ENCODE measurements around the gene MORC3. TPM values are rescaled to one million over a fixed set of nuclear protein-coding genes. Genes with fewer than 3 reads are reported as not detected.
"Not testable (repeated sequence)": the region's sequence is repeated elsewhere in the genome, so short reads cannot be mapped to it uniquely, and the experiment has no call there.

MORC3 gene
- total and polyA plus RNA-seq, 2 donors (not counting 1 experiment from before 2014, with no cell fraction given): 44.9 to 104 TPM

DNA sequence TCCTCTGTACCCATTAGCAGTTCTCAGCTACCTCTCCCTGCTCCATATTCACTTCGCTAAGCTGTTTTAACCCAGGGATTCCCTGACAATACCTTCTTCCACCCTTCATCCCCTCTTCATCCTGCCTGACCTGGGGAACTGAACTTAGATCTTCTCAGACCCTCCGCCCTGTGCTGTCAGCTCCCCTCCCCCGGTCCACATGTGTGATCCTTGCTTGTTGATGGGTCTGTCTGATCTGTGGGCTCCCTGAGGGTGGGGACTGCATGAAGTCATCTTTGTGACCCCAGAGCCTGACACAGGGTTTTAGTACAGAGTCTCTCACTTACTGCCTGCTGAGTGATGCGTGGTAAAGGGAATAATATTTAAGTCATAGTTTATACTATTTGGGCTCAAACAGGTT, 77.0 kb downstream of the MORC3 start:
- CTCF ChIA-PET: no interaction called here
- Histone ChIP-seq H3K9ac (ENCODE audit: low read length) (no peak overlapping the region), H3K27me3 (replicated peaks in 1 of 4; ENCODE audit: control extremely low read depth in 1 of 4, control insufficient read depth in 3 of 4, insufficient read depth in 4 of 4, low read length in 3 of 4) (no peaks in the 10 kb centered on the region), H3K36me3 (replicated peaks in 1 of 2; ENCODE audit: control extremely low read depth in 1 of 2, control insufficient read depth in 1 of 2, extremely low read depth in 1 of 2, insufficient read depth in 2 of 2, low read length in 1 of 2) (no peaks in the 10 kb centered on the region), H3K4me3 (ENCODE audit: control extremely low read depth in 1 of 5, extremely low read depth in 1 of 5, insufficient read depth in 1 of 5, low read depth in 2 of 5, low read length in 4 of 5) (no peak overlapping the region), H3K9me3 (ENCODE audit: control extremely low read depth in 1 of 3, control insufficient read depth in 2 of 3, insufficient read depth in 1 of 3, low read length in 2 of 3) (peaks cover 0 to 12% (median 0%) of the 10 kb centered on the region in 3 donors), H3K79me2 (ENCODE audit: control insufficient read depth, insufficient read depth, low read length) (no peaks in the 10 kb centered on the region), H3K4me1 (ENCODE audit: control insufficient read depth in 2 of 2, insufficient read depth in 2 of 2, low read length in 2 of 2) (no peaks in the 10 kb centered on the region), H2AFZ (ENCODE audit: insufficient read depth, low read depth, low read length, poor library complexity, severe bottlenecking) (no peak overlapping the region), H4K20me1 (ENCODE audit: control insufficient read depth, insufficient read depth, low read length, poor library complexity, severe bottlenecking) (no peaks in the 10 kb centered on the region), H3K27ac (ENCODE audit: low read length in 2 of 2) (no peak overlapping the region), H3K4me2 (replicated peaks; ENCODE audit: low read depth, low read length, poor library complexity, severe bottlenecking) (no peak overlapping the region)
- intact Hi-C loops (cut with micrococcal nuclease): no loop called here
- no peak overlapping the region for H3K4me3 Mint-ChIP-seq
- ATAC-seq (ENCODE audit: low read depth): no peak
- no peaks in the 10 kb centered on the region for H3K27me3 Mint-ChIP-seq
- TF ChIP-seq EZH2 (IDR thresholded peaks at IDR 0.05; ENCODE audit: borderline replicate concordance, insufficient read depth, low read depth, low read length, poor library complexity, severe bottlenecking): no peak
- TF ChIP-seq, protein P1, sequence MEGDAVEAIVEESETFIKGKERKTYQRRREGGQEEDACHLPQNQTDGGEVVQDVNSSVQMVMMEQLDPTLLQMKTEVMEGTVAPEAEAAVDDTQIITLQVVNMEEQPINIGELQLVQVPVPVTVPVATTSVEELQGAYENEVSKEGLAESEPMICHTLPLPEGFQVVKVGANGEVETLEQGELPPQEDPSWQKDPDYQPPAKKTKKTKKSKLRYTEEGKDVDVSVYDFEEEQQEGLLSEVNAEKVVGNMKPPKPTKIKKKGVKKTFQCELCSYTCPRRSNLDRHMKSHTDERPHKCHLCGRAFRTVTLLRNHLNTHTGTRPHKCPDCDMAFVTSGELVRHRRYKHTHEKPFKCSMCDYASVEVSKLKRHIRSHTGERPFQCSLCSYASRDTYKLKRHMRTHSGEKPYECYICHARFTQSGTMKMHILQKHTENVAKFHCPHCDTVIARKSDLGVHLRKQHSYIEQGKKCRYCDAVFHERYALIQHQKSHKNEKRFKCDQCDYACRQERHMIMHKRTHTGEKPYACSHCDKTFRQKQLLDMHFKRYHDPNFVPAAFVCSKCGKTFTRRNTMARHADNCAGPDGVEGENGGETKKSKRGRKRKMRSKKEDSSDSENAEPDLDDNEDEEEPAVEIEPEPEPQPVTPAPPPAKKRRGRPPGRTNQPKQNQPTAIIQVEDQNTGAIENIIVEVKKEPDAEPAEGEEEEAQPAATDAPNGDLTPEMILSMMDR (IDR thresholded peaks at IDR 0.05): no peak
- no peak for DNase-seq
- no peaks in the 10 kb centered on the region for H3K9me3 Mint-ChIP-seq (ENCODE audit: insufficient read depth)
- 91% methylated on average over 4 of the region's 4 CpGs for WGBS (ENCODE audit: insufficient coverage)
- POLR2A ChIA-PET: no interaction called here
- no peak overlapping the region for H3K27ac Mint-ChIP-seq
- H3K4me1 Mint-ChIP-seq: no peaks in the 10 kb centered on the region

DNA sequence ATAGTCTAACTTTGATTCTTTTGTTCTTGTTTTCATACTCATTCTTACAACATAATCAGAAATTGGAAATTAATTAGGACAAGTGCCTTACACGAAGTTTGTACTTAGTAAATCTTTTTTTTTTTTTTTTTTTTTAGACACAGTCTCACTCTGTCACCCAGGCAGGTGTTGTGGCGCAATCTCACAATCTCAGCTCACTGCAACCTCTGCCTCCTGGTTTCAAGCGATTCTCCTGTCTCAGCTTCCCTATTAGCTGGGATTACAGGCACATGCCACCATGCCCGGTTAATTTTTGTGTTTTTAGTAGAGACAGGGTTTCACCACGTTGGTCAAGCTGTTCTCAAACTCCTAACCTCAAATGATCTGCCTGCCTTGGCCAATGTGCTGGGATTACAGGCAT, 77.6 kb downstream of the MORC3 start:
- no peak overlapping the region for H3K9ac ChIP-seq (ENCODE audit: low read length)
- DNase-seq (no peak), ATAC-seq (ENCODE audit: low read depth) (no peak)
- H3K4me2 ChIP-seq (replicated peaks; ENCODE audit: low read depth, low read length, poor library complexity, severe bottlenecking): no peak overlapping the region
- no peaks in the 10 kb centered on the region for H3K27me3 ChIP-seq (replicated peaks in 1 of 4; ENCODE audit: control extremely low read depth in 1 of 4, control insufficient read depth in 3 of 4, insufficient read depth in 4 of 4, low read length in 3 of 4)
- no peaks in the 10 kb centered on the region for H4K20me1 ChIP-seq (ENCODE audit: control insufficient read depth, insufficient read depth, low read length, poor library complexity, severe bottlenecking)
- WGBS (ENCODE audit: insufficient coverage): no CpG with 5 or more reads among the region's 5 CpGs
- TF ChIP-seq EZH2 (IDR thresholded peaks at IDR 0.05; ENCODE audit: borderline replicate concordance, insufficient read depth, low read depth, low read length, poor library complexity, severe bottlenecking): no peak
- TF ChIP-seq, protein P1 (IDR thresholded peaks at IDR 0.05): no peak
- Mint-ChIP-seq H3K4me1 (no peaks in the 10 kb centered on the region), H3K4me3 (no peak overlapping the region), H3K27me3 (no peaks in the 10 kb centered on the region), H3K27ac (no peak overlapping the region), H3K9me3 (ENCODE audit: insufficient read depth) (no peaks in the 10 kb centered on the region)
- H3K27ac ChIP-seq (ENCODE audit: low read length in 2 of 2): no peak overlapping the region
- H3K4me1 ChIP-seq (ENCODE audit: control insufficient read depth in 2 of 2, insufficient read depth in 2 of 2, low read length in 2 of 2): no peaks in the 10 kb centered on the region
- H3K36me3 ChIP-seq (replicated peaks in 1 of 2; ENCODE audit: control extremely low read depth in 1 of 2, control insufficient read depth in 1 of 2, extremely low read depth in 1 of 2, insufficient read depth in 2 of 2, low read length in 1 of 2): no peaks in the 10 kb centered on the region
- H3K9me3 ChIP-seq (ENCODE audit: control extremely low read depth in 1 of 3, control insufficient read depth in 2 of 3, insufficient read depth in 1 of 3, low read length in 2 of 3): peaks cover 0 to 10% (median 0%) of the 10 kb centered on the region in 3 donors
- H3K4me3 ChIP-seq (ENCODE audit: control extremely low read depth in 1 of 5, extremely low read depth in 1 of 5, insufficient read depth in 1 of 5, low read depth in 2 of 5, low read length in 4 of 5): no peak overlapping the region
- CTCF ChIA-PET: no interaction called here
- H3K79me2 ChIP-seq (ENCODE audit: control insufficient read depth, insufficient read depth, low read length): no peaks in the 10 kb centered on the region
- intact Hi-C loops (cut with micrococcal nuclease): no loop called here
- POLR2A ChIA-PET: no interaction called here
- H2AFZ ChIP-seq (ENCODE audit: insufficient read depth, low read depth, low read length, poor library complexity, severe bottlenecking): no peak overlapping the region

DNA sequence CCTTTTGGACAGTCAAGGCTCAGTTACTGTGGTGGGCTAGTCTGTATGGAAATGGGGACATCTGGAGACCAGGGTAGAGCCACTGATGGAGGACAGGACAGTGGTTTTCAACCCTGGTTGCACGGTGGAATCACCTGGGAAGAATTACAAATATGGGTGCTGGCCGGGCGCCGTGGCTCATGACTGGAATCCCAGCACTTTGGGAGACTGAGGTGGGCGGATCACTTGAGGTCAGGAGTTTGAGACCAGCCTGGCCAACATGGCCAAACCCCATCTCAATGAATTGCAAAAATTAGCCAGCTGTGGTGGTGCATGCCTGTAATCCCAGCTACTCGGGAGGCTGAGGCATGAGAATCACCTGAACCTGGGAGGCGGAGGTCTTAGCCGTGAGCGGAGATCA, 79.7 kb downstream of the MORC3 start:
- H3K9me3 ChIP-seq (ENCODE audit: control extremely low read depth in 1 of 3, control insufficient read depth in 2 of 3, insufficient read depth in 1 of 3, low read length in 2 of 3); H2AFZ ChIP-seq (ENCODE audit: insufficient read depth, low read depth, low read length, poor library complexity, severe bottlenecking); H3K4me1 Mint-ChIP-seq; H3K4me3 Mint-ChIP-seq; H4K20me1 ChIP-seq (ENCODE audit: control insufficient read depth, insufficient read depth, low read length, poor library complexity, severe bottlenecking); H3K27me3 Mint-ChIP-seq; H3K4me1 ChIP-seq (ENCODE audit: control insufficient read depth in 2 of 2, insufficient read depth in 2 of 2, low read length in 2 of 2); H3K9ac ChIP-seq (ENCODE audit: low read length); H3K36me3 ChIP-seq (replicated peaks in 1 of 2; ENCODE audit: control extremely low read depth in 1 of 2, control insufficient read depth in 1 of 2, extremely low read depth in 1 of 2, insufficient read depth in 2 of 2, low read length in 1 of 2); ATAC-seq (ENCODE audit: low read depth); H3K27ac Mint-ChIP-seq; H3K9me3 Mint-ChIP-seq (ENCODE audit: insufficient read depth); H3K4me2 ChIP-seq (replicated peaks; ENCODE audit: low read depth, low read length, poor library complexity, severe bottlenecking); DNase-seq; POLR2A ChIA-PET; intact Hi-C loops (cut with micrococcal nuclease); H3K79me2 ChIP-seq (ENCODE audit: control insufficient read depth, insufficient read depth, low read length); H3K4me3 ChIP-seq (ENCODE audit: control extremely low read depth in 1 of 5, extremely low read depth in 1 of 5, insufficient read depth in 1 of 5, low read depth in 2 of 5, low read length in 4 of 5); H3K27me3 ChIP-seq (replicated peaks in 1 of 4; ENCODE audit: control extremely low read depth in 1 of 4, control insufficient read depth in 3 of 4, insufficient read depth in 4 of 4, low read length in 3 of 4); H3K27ac ChIP-seq (ENCODE audit: low read length in 2 of 2): not testable (repeated sequence)
- 98% methylated on average over 9 of the region's 9 CpGs for WGBS (ENCODE audit: insufficient coverage)
- CTCF ChIA-PET: interaction anchor here (1.0 kb wide), 1 partner anchor 25 kb away, joined by 3 read pairs; no protein-coding TSS in a partner anchor

Data from B cell (primary cell).